OCI-LY7 (cell line): ENCODE measurements around the gene ADIG. TPM values are rescaled to one million over a fixed set of nuclear protein-coding genes. Genes with fewer than 3 reads are reported as not detected.

Experiments used
- BruUV-seq: library from RNA; stranded (reverse); fragments of 400-500 nt; replicated peaks from 2 replicates; lab custom pipeline; 2021; lab: Mats Ljungman, UMichigan
- CTCF ChIA-PET: fragments of 300-600 bp; sonication (Branson Sonifier 250); formaldehyde crosslinking; loops from one replicate; lab custom pipeline; 2022; ENCODE audit warnings: antibody characterized with exemption; ENCODE audit not compliant: unreplicated experiment; lab: Charles Lee
- POLR2A ChIA-PET: fragments of 300-600 bp; sonication (Branson Sonifier 250); formaldehyde crosslinking; loops from one replicate; lab custom pipeline; 2022; ENCODE audit warnings: antibody characterized with exemption; lab: Charles Lee
- DNase-seq: peaks from one replicate; pipeline ENCODE4 v3.0.0-alpha.2; 2015; ENCODE audit warnings: low spot score
- H2AFZ ChIP-seq: fragments of 200-600 bp; sonication (generic), shearing (Covaris generic); 2 replicates; pipeline ENCODE4 v1.6.1; 2014; ENCODE audit warnings: mild to moderate bottlenecking, antibody characterized with exemption, low read length, moderate library complexity
- H3K27ac ChIP-seq: fragments of 200-600 bp; sonication (generic); 2 replicates; pipeline ENCODE4 v1.5.1; 2014; ENCODE audit warnings: mixed run types, low read depth, mild to moderate bottlenecking, moderate library complexity, low read length, inconsistent platforms; ENCODE audit not compliant: poor library complexity, severe bottlenecking
- H3K36me3 ChIP-seq: fragments of 200-600 bp; sonication (generic); 2 replicates; pipeline ENCODE4 v1.6.1; 2014; ENCODE audit warnings: mild to moderate bottlenecking, antibody characterized with exemption, low read length, moderate library complexity, mixed read lengths; ENCODE audit not compliant: insufficient read depth
- H3K4me1 ChIP-seq: fragments of 200-600 bp; sonication (generic); 2 replicates; pipeline ENCODE4 v1.5.1; 2014; ENCODE audit warnings: mild to moderate bottlenecking, low read length; ENCODE audit not compliant: insufficient read depth, poor library complexity, severe bottlenecking
- H3K4me2 ChIP-seq: fragments of 200-600 bp; sonication (generic); 2 replicates; pipeline ENCODE4 v1.6.1; 2014; ENCODE audit warnings: mild to moderate bottlenecking, low read length
- H3K4me3 ChIP-seq: fragments of 200-600 bp; sonication (generic); 2 replicates; pipeline ENCODE4 v1.5.1; 2014; ENCODE audit warnings: mild to moderate bottlenecking, low read depth, low read length; ENCODE audit not compliant: poor library complexity, severe bottlenecking
- H3K79me2 ChIP-seq: fragments of 200-600 bp; sonication (generic); 2 replicates; pipeline ENCODE4 v1.6.1; 2016; ENCODE audit warnings: low read depth, mild to moderate bottlenecking, low read length, moderate library complexity, mixed read lengths; ENCODE audit not compliant: insufficient read depth
- H3K9me2 ChIP-seq: fragments of 200-600 bp; sonication (generic); 2 replicates; pipeline ENCODE4 v1.6.1; 2016; ENCODE audit warnings: mild to moderate bottlenecking, low read length, mixed read lengths; ENCODE audit not compliant: insufficient read depth
- H3K9me3 ChIP-seq: fragments of 200-600 bp; sonication (generic); 2 replicates; pipeline ENCODE4 v1.6.1; 2014; ENCODE audit warnings: mild to moderate bottlenecking, mixed run types, low read length, mixed read lengths
- H4K20me1 ChIP-seq: fragments of 200-600 bp; sonication (generic); 2 replicates; pipeline ENCODE4 v1.6.1; 2014; ENCODE audit warnings: mild to moderate bottlenecking, antibody characterized with exemption, low read length, moderate library complexity, mixed read lengths; ENCODE audit not compliant: insufficient read depth
- CTCF ChIP-seq: fragments of 200-600 bp; sonication (generic); conservative IDR thresholded peaks from 2 replicates; pipeline ENCODE4 v1.5.1; 2014; ENCODE audit warnings: mild to moderate bottlenecking, antibody characterized with exemption, low read length, moderate library complexity, mixed read lengths
- EZH2phosphoT487 ChIP-seq: fragments of 200-600 bp; sonication (generic); IDR thresholded peaks from 2 replicates; pipeline ENCODE4 v1.6.1; 2018; ENCODE audit warnings: low read depth, borderline replicate concordance, mild to moderate bottlenecking, mixed run types, antibody characterized with exemption, low read length, moderate library complexity, mixed read lengths
- intact Hi-C: fragments of 100-400 bp; cut with micrococcal nuclease; formaldehyde crosslinking; loops from one replicate; pipeline ENCODE4 v1.10.0; 2022; ENCODE audit not compliant: unreplicated experiment
- total RNA-seq, 2 experiments: library from RNA; depleted of rRNA in 1 of 2; stranded (reverse); fragments of >200 nt in 1 of 2; shearing (Covaris generic) in 1 of 2; gene quantifications; 2 replicates each; pipeline ENCODE4 v1.2.3, GENCODE V29; 2014 to 2022

Gene ADIG
- total RNA-seq, 2 experiments from 2014 or later = not detected

- Histone ChIP-seq H2AFZ (no peak overlapping the region), H3K27ac (no peak overlapping the region), H3K4me3 (no peak overlapping the region), H3K4me1 (no peaks in the 10 kb centered on the region), H3K36me3 (peaks cover 92% of the 10 kb centered on the region), H3K4me2 (no peak overlapping the region), H3K79me2 (no peaks in the 10 kb centered on the region), H4K20me1 (no peaks in the 10 kb centered on the region), H3K9me3 (no peaks in the 10 kb centered on the region), H3K9me2 (no peaks in the 10 kb centered on the region)
- no peak for DNase-seq
- no peak for TF ChIP-seq EZH2phosphoT487
- no peak for TF ChIP-seq CTCF
- CTCF ChIA-PET = no interaction called here
- POLR2A ChIA-PET = interaction anchor here (0.7 kb wide), 1 partner anchor 1559 kb away, joined by 3 read pairs; no protein-coding TSS in a partner anchor
- intact Hi-C loops = no loop called here
- no TSS peak for BruUV-seq
Observed at GRCh38 chr20:38545771-38546170, 35.2 kb upstream of the ADIG start.

GRCh38 chr20:38547288-38548085 lies 33.5 kb upstream of the ADIG start:
- TF ChIP-seq CTCF (no peak), EZH2phosphoT487 (no peak)
- Histone ChIP-seq H3K36me3 (peaks cover 91% of the 10 kb centered on the region), H3K4me1 (no peaks in the 10 kb centered on the region), H2AFZ (no peak overlapping the region), H4K20me1 (no peaks in the 10 kb centered on the region), H3K27ac (no peak overlapping the region), H3K79me2 (no peaks in the 10 kb centered on the region), H3K4me3 (no peak overlapping the region), H3K9me2 (no peaks in the 10 kb centered on the region), H3K4me2 (no peak overlapping the region), H3K9me3 (no peaks in the 10 kb centered on the region)
- BruUV-seq = no TSS peak
- no peak for DNase-seq
- ChIA-PET POLR2A (interaction anchor here (0.6 kb wide), 1 partner anchor 25 kb away, joined by 3 read pairs; no protein-coding TSS in a partner anchor), CTCF (no interaction called here)
- intact Hi-C loops = no loop called here
